GM19043 (cell line): ENCODE data around the gene PHTF2.
"Not testable (repeated sequence)": the region's sequence is repeated elsewhere in the genome, so short reads cannot be mapped to it uniquely, and the experiment has no call there.

Experiments
- ATAC-seq: cut with Tn5 transposase; IDR thresholded peaks from one replicate; pipeline ENCODE4 v1.9.1; 2021; ENCODE audit warnings: low read depth; ENCODE audit not compliant: unreplicated experiment

Gene PHTF2

DNA sequence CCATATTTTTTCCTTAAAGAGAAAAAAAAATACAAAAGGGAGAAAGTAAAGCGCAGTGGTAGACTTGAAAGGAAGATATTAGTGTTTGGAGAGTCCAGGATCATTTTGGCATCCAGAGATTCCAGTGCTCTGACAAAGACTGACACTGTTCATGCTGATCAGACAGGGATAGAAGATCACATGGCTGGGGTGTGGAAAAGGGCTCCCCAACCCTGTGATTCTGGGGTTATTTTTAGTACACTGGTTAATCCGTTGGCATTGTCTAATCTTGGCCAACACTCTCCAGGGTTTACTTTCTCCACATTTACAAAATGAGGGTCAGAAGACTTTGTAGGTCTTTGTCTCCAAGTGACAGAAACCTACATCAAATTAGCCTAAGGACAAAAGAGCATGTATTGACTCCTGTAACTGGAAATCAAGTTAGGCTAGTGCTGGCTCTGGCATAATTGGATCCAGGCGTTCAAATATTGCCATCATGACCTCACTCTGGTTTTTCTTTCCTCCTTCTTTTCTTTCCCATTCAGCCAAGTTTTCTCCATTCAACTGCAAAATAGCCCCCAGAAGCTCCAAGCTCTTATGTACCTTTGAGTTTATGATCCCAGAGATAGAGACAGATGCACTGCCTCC, 181.6 kb downstream of the PHTF2 start:
- no peak for ATAC-seq

DNA sequence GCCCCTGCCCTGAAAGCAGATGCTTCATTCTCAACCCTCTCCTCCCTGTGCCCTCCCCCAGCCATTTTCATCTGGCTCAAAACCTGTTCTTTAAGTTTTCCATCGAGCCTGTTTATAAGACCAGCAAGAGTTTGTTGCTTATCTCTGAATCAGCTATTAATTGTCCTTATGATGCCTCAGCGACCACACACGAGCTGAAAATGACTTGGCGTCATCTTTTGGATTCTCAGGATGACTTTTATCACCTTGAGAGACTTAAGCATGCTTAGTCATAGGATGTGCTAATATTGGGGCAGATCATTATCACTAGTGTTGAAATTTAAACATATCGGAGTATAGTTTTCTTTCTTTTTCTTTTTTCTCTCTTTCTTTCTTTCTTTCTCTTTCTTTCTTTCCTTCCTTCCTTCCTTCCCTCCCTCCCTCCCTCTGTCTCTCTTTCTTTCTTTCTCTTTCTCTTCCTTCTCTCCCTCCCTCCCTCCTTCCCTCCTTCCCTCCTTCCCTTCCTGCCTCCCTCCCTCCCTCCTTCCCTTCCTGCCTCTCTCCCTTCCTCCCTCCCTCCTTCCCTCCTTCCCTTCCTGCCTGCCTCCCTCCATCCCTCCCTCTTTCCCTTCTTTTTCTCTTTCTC, 184.5 kb downstream of the PHTF2 start:
- ATAC-seq: no peak

DNA sequence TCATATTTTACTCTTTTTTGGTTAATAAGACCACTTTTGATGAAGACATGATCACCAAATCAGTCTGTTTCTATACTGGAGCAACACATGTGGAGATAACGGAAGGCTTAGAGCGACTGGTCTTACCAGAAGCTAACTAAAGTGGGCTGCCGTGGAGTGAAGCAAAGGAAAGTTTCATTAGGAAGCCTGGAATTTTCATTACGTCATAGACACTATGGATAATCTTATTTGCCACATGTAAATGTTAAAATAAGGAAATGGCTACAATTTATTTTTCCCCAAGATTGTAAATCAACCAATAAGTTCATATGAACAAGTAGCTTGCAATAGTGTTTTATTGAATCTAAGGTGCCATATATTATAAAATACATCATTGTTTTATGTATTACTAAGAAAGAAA, 185.4 kb downstream of the PHTF2 start:
- no peak for ATAC-seq

DNA sequence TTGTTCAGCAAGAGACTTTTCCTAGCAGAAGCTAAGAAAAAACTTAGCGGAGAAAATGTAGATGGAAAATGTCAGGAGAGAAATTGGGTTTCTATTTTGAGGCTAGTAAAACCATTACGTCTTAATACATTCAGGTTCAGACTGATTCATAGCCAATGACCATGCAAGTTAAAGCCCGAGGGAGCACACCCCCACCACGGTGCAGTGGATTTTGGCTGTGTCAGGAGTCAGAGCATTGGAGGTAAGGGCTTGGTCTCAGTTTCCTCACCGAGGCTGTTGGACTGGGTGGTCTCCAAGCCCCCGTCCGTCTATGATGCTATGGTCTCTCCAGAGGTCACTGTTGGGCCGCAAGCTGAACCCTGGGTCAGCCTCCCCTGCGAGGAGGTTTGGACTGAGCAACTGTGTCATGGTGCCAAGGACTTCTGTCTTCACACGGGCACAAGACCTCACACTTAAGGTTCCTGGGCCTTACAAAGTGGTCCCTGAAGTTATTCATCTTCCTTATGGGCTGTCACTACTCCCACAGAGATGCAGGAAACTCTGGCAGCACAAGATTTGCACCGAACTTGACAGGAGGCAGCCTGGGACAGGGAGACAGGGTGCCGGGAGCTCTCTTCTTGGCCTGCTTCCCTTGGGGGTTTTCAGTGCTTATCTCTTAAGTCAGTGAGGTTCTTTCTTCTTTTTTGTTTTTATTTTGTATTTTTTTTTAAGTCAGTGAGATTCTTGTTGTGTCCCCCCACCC, 186.8 kb downstream of the PHTF2 start:
- ATAC-seq: no peak

DNA sequence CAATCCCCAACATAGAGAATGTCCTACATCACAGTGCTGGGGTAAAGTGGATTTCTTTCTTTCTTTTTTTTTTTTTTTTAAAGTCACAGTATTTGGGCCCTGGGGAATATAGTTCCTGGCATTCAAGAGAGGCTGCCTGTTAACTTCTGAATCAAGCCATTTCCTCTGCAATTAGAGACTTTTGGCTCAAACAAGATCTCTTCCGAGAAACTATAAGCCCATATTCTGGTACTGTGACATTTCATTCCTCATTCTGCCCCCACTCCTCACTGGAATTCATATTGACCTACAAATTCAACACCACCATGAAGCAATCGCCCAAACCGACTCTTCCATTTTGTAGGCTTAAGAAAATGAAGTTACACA, 187.4 kb downstream of the PHTF2 start:
- no peak for ATAC-seq

DNA sequence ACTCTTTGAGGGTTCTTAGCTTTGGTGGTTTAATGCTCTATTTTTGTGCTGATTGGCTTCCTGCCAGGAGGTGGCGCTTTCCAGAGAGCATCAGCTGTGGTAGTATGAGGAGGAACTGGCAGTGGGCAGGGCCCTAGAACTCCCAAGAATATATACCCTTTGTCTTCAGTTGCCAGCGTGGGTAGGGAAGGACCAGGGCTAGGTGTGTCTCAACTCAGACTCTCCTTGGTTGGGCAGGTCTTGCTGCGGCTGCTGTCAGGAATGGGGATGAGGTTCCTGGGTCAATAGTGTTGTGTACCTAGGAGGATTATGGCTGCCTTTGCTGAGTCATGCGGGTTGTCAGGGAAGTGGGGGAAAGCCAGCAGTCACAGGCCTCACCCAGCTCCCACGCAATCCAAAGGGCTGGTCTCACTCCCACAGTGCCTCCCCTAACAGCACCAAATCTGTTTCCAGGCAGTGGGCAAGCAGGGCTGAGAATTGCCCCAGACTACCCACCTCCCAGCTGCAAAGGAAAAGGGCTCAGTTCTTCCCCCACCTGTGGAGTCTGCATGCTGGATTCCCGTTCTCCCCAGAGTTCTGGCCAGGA, 191.5 kb downstream of the PHTF2 start:
- ATAC-seq: no peak

DNA sequence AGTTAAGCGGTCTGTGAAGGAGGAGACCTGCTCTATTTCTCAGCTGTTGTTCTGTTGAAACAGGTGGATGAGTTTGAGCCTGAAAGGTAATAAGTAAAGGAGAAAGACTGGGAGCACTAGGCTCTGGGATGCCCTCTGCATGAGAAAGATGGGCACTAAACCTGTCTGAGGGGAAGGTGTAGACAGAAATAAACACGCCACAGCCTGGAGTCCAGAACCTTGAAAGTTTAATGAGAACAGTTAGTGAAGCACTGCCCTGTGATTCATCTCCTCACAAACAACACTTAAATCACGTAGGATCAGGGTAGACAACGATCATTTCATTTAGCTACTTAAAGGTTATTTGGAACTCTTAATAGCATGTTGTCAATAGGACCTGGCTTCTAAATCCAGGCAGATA, 193.1 kb downstream of the PHTF2 start:
- no peak for ATAC-seq

DNA sequence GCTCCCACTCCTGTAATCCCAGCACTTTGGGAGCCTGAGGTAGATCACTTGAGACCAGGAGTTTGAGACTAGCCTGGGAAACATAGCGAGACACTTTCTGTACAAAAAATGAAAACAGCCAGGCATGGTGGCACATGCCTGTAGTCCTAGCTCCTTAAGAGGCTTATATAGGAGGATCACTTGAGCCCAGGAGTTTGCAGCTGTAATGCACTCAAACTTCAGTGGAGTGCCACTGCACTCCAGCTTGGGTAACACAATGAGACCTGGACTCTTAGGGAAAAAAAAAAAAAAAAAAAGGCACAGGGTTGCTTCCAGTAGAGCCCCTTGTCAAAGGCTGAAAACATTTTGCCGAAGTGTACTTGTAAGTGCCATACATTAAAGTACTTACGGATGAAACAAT, 195.3 kb downstream of the PHTF2 start:
- ATAC-seq: no peak

DNA sequence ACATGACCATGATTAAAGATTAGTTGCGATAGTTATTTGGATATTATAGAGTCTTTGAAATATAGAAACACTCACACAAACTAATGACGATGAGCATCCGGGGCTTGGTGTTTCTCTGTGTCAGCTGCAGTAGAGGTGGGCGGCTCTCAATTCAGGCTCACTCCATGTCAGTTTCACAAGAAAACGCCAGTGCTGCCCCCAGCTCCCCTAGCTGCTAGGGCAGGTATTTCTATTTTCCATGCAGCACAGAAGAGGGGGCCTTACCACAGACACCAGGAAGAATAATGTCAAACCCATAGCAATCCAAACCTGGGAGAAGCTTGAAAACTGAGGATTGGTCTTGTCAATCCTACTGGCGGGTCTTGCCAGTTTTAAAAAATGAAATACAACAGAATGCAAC, 197.1 kb downstream of the PHTF2 start:
- no peak for ATAC-seq

DNA sequence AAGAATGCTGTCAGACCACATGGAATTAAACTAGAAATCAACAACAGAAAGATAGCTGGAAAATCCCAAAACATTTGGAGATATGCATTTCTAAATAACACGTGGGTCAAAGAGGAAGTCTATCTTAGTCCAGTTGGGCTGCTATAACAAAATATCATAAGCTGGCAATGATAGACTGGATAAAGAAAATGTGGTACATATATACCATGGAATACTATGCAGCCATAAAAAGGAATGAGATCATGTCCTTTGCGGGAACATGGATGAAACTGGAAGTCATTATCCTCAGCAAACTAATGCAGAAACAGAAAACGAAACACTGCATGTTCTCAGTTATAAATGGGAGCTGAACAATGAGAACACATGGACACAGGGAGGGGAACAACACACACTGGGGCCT, 200.6 kb downstream of the PHTF2 start:
- not testable (repeated sequence) for ATAC-seq

DNA sequence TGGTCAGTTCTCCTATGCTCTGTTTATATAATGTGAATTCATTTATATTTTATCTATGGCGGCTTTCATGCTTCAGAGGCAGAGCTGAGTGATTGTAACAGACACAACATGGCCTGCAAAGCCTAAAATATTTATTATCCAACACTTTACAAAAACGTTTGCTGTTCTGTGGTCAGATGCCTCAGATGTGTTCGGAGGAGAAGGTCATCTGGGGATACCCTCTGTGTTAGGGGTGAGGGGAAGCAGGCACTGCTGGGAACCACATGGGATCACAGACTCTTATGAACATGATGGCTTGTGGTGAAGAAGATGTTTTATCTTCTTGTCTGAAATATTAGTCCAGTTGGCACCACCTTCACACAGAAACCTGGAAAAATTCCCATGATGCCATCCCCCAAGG, 203.4 kb downstream of the PHTF2 start:
- no peak for ATAC-seq

DNA sequence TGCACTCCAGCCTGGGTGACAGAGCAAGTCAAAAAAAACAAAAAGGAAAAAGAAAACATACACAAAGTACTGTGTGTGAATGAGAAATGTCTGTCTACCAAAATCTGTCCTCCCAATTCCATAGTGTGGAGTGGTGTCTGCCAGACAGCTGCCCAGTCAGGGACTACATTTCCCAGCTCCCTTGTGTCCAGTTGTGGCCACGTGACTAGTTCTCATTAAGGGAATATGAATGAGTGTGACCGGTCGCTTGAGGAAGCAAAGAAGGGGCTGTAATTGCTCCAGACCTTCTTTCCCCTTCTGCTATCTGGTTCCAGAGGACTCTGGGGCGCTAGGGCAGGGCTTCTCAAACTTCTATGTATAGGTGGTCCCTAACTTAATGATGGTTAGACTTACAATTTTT, 204.1 kb downstream of the PHTF2 start:
- ATAC-seq: no peak

DNA sequence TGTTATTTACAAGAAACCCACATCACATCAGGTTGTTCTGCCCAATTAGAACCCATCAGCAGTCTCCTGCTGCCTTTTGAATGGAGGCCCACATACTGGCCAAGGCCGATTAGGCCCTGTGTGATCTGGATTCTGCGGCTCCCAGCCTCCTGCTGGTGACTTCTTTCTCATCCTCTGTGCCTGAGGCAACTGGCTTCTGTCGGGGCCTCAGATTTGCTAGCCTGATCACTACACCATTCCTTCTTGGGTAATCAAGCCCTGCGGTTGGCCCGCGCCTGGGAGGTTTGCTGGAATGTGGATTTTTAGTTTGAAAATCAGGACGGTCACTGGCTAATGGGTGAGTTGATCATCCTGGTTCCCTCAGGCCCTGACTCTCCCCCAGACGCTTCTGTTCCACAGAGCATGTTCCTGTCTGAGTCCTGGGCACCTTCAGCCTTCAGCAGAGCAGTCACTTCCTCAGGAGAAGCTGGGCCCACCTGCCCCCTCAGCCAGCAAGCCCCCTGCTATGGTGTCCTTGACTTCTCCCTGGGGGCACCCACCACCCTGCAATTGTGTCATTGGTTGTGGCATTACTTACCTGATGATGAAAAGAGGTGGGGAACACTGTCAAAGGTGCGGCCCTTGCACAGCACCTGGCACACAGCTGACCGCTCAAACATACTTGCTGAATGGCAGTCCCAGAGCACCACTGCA, 207.6 kb downstream of the PHTF2 start:
- ATAC-seq: no peak
